NCI-H446 treated with DMSO at 0.1 percent for 48 hours (cell line): ENCODE results near the gene ATXN2.
"Not testable (repeated sequence)": the region's sequence is repeated elsewhere in the genome, so short reads cannot be mapped to it uniquely, and the experiment has no call there.

Experiments used
- DNase-seq: peaks from one replicate; lab custom pipeline; 2025; lab: John Stamatoyannopoulos, UW

The ATXN2 gene

DNA sequence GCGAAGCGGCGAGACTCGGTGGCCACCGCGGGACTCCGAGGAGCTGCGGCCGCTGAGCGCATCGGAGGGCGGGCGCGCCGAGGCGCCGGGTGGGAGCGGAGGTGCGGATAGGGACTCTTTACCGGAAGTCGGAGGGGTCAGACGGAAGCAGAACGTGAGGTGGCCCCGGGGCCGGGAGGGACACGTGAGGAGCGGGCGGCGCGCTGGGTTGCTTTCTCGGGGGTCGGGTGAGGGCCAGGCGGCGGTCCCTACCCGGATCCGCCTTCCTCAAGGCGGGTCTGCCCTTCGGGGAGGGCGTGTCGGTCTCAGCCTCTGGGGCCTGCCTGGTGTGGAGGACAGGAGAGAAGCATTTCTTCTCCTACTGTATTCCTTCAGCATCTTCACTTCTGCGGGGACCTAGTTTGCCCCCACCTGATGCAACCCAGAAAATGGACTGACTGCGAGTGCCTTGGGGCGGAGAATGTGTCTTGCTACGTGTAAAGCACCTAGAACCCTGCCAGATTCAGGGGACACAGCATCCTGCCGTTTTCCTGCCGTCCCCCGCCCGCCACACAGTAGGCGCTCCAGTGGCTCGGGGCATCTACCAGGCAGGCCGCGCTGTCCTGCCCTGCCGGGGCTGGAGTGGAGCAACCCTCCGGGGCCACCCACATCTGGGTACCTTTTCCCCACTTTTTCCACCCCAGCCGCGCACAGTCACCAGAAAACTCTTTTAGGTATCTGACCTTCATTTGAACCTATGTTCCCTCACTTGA, 514 bp upstream of the ATXN2 start:
- DNase-seq = peak; percentile 83

DNA sequence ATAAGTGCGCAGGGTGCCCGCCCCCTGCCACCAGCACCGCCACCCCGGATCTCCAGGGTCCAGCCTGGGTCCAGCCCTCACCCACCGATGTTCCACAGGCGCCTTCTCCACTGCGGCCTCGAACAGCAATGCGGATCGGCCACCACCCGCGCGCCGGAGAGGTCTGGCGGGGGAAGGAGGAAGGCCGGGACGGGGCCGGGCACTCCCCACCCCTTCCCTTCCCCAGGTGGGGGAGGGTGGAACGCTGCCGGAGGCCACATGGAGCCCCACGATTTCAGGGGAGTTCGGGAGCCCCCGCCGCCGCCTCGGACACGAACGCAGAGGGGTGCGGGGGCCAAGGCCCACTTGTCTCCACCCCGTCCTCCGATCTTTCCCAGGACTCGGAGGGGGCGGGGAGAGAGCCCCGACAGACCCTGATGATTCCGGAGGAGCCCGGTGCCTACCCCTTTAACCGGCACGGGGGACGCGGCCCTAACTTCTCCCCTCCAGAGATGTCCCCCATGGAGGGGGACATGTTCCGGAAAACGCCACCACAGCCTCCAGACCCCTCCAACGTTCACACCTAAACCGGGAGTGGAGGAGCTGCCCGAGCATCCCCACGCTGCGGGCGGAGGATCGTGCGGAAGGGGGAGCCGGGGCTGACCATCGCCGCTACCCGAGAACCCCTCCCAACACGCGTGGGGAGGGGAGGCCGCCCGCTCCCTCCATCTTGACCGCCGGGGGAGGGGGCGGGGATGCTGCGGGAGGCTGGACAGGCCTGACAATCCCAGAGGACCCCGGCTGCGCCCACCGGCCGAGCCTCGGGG, 1.1 kb downstream of the ATXN2 start:
- no peak for DNase-seq

- DNase-seq = no peak
These were observed 1.9 kb downstream of the ATXN2 start for GRCh38 chr12:111596985-111597830.

GRCh38 chr12:111595341-111595835, 3.7 kb downstream of the ATXN2 start:
- not testable (repeated sequence) for DNase-seq

DNA sequence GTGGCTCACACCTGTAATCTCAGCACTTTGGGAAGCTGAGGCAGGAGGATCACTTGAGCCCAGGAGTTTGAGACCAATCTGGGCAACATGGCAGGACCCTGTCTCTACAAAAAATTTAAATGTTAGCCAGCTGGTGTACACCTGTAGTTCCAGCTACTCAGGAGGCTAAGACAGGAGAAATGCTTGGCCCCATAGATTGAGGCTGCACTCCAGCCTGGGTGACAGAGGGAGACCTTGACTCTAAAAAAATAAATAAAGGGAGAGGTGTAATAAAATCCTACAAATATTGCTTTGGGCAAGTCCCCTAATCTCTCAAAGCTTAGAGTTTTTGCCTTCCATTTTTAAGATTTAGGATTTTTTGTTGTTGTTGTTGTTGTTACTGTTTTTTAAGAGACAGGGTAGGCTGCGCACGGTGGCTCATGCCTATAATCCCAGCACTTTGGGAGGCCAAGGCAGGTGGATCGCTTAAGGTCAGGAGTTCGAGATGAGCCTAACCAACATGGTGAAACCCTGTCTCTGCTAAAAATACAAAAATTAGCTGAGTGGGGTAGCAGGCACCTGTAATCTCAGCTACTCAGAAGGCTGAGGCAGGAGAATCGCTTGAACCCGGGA, 7.6 kb downstream of the ATXN2 start:
- DNase-seq = not testable (repeated sequence)

- no peak for DNase-seq
These were observed 8.6 kb downstream of the ATXN2 start for GRCh38 chr12:111590552-111590951.

DNA sequence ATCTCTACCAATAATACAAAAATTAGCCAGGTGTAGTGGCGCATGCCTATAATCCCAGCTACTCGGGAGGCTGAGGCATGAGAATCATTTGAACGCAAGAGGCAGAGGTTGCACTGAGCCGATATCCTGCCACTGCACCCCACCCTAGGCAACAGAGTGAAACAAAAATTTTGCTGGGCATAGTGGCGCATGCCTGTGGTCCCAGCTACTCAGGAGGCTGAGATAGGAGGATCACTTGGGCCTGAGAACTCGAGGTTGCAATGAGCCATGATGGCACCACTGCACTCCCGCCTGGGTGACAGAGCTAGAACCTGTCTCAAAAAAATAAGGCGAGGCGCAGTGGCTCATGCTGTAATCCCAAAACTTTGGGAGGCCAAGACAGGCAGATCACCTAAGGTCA, 9.5 kb downstream of the ATXN2 start:
- DNase-seq = no peak

- DNase-seq = no peak
These were observed 11.1 kb downstream of the ATXN2 start for GRCh38 chr12:111588010-111588409.

DNA sequence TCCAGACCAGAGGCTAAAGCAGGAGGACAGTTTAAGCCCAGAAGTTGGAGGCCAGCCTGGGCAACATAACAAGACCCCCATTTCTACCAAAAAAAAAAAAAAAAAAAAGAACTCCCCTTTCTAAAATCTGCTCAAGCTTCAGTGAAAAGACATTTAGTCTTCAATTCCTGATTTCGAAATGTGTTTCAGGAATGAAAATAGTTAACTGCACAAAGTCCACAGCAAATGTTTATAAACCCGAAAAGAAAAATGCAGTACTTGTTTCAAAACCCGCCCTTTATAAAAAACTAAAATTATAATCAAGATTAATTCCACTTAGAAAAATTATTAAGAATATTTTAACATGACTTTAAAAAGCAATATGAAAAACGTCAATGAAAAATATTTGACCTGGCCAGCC, 12.1 kb downstream of the ATXN2 start:
- no peak for DNase-seq

GRCh38 chr12:111585690-111586089, 13.4 kb downstream of the ATXN2 start:
- DNase-seq = no peak

- no peak for DNase-seq
These were observed 14.2 kb downstream of the ATXN2 start for GRCh38 chr12:111584959-111585358.

GRCh38 chr12:111583506-111583905, 15.6 kb downstream of the ATXN2 start:
- DNase-seq = not testable (repeated sequence)

DNA sequence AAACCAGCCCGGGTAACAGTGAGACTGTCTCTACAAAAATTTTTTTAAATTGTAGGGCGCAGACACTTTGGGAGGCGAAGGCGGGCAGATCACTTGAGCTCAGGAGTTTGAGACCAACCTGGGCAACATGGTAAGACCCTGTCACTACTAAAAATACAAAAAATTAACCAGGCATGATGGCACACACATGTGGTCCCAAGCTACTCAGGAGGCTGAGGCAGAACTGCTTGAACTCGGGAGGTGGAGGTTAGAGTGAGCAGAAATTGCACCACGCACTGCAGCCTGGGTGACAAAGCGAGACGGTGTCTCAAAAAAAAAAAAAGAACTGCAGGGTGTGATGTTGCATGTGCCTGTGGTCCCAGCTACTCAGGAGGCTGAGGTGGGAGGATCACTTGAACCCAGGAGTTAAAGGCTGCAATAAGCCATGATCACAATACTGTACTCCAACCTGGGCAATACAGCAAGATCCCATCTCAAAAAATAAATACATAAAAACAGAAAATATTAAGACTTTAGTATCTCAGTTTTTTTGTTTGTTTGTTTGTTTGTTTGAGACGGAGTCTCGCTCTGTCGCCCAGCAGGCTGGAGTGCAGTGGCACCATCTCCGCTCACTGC, 16.9 kb downstream of the ATXN2 start:
- no peak for DNase-seq

DNA sequence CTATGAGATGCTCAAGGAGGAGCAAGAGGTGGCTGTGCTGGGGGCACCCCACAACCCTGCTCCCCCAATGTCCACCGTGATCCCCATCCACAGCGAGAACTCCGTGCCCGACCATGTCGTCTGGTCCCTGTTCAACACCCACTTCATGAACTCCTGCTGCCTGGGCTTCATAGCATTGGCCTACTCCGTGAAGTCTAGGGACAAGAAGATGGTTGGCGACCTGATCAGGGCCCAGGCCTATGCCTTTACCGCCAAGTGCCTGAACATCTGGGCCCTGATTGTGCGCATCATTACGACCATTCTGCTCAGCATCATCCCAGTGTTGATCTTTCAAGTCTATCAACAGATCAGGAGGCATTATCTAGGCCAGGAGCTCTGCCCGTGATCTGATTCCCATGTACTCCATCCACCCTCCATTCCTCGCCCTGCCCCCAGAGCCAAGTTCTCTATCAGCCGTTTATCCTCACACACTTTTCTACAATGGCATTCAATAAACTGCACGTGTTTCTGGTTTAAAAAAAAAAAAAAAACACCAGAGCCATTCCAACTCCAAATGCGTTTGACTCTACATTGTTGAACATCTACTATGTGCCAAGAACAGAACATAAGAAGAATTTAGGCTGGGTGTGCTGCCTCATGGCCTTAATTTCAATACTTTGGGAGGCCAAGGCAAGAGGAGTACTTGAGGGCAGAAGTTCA, 17.5 kb downstream of the ATXN2 start:
- DNase-seq = no peak

- DNase-seq = no peak
These were observed 18.4 kb downstream of the ATXN2 start for GRCh38 chr12:111580737-111581136.

DNA sequence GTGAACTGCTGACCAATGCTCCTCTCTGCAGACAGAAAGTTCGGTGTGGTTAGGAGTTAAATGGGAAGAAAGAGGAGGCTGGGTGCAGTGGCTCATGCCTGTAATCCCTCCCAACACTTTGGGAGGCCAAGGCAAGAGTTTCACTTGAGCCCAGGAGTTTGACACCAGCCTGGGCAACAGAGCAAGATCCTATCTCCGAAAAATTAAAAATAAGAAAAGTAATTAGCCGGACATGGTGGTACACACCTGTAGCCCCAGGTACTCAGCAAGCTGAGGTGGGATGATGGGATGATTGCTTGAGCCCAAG, 19.0 kb downstream of the ATXN2 start:
- DNase-seq = no peak

DNA sequence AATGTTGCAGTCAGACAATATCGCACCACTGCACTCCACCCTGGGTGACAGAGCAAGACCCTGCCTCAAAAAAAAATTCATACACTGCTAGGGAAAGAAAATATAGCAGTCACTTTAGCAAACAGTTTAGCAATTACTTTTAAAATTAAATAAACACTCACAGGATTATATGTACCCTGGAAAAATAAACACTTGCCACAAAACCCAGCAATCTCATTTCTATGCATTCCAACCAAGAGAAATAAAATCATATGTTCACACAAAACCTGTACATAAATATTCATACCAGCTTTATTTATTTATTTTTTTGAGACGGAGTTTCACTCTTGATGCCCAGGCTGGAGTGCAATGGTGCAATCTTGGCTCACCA, 20.2 kb downstream of the ATXN2 start:
- DNase-seq = no peak

GRCh38 chr12:111578276-111578970, 20.7 kb downstream of the ATXN2 start:
- DNase-seq = no peak

GRCh38 chr12:111574797-111575443, 24.2 kb downstream of the ATXN2 start:
- DNase-seq = no peak

GRCh38 chr12:111573476-111573875, 25.6 kb downstream of the ATXN2 start:
- no peak for DNase-seq
